ENCODE data around the gene KNSTRN. TPM values are rescaled to one million over a fixed set of nuclear protein-coding genes. Genes with fewer than 3 reads are reported as not detected.

Gene KNSTRN
- total and polyA plus RNA-seq, 2 donors (not counting 3 experiments of a cell fraction or from before 2014, with no cell fraction given), result 24.4 to 61.4 TPM

DNA sequence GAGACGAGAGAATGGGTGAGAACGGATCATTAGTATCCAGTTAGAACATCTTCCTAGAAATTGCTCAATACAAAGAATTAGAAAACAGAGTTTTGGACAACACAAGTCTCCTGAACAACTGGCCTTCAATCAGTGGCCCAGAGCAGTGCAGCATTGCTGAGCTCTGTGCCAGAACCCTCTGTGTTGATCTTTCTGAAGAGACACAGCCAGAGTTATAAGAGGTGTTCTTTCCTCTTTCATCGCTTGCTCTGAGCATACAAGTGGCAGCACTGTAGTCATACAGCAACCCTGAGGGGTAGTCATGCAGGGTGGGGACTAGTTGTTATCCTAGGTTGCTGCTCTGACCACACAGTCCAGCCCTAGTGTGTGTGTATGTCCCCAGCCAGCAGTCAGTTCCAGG lies 4.0 kb downstream of the KNSTRN start:
- dilution Hi-C loops (cut with MboI; ENCODE audit: extremely low pct_ligation_motif_present, low sequenced_read_pairs) (no loop called here), intact Hi-C loops (cut with micrococcal nuclease) (no loop called here)
- Histone ChIP-seq H3K27me3 (ENCODE audit: control insufficient read depth in 2 of 2, insufficient read depth in 2 of 2, low read length in 2 of 2) (no peaks in the 10 kb centered on the region), H2AFZ (ENCODE audit: low read depth, low read length) (no peak overlapping the region), H3K27ac (ENCODE audit: insufficient read depth, low read depth, low read length) (no peak overlapping the region), H3K9me1 (replicated peaks; ENCODE audit: control insufficient read depth, extremely low read depth, insufficient read depth, low read length) (no peaks in the 10 kb centered on the region), H3K4me2 (ENCODE audit: insufficient read depth, low read length) (no peak overlapping the region), H3K9ac (replicated peaks; ENCODE audit: extremely low read depth, insufficient read depth, low read length) (no peak overlapping the region), H3K4me1 (ENCODE audit: control insufficient read depth, extremely low read depth, insufficient read depth, low read length) (peaks cover 14% of the 10 kb centered on the region), H3K4me3 (replicated peaks in 1 of 3; ENCODE audit: insufficient read depth in 1 of 3, low read depth in 1 of 3, low read length in 3 of 3) (no peak overlapping the region), H3K9me3 (replicated peaks; ENCODE audit: control insufficient read depth, insufficient read depth, low read length) (no peaks in the 10 kb centered on the region), H3K79me2 (ENCODE audit: control insufficient read depth, insufficient read depth, low read length) (peaks cover 29% of the 10 kb centered on the region), H3K36me3 (ENCODE audit: control insufficient read depth in 2 of 2, extremely low read depth in 1 of 2, insufficient read depth in 2 of 2, low read length in 2 of 2) (peaks cover 15 to 21% of the 10 kb centered on the region in 2 experiments), H4K20me1 (replicated peaks; ENCODE audit: control insufficient read depth, extremely low read depth, insufficient read depth, low read length) (no peaks in the 10 kb centered on the region)
- no TSS peak for BruUV-seq (replicated peaks)
- TF ChIP-seq POLR2AphosphoS5 (IDR thresholded peaks at IDR 0.05; ENCODE audit: insufficient read depth, low read depth, low read length), result no peak
- TF ChIP-seq POLR2A (IDR thresholded peaks at IDR 0.05; ENCODE audit: low read depth, low read length), result no peak
- TF ChIP-seq JUN (IDR thresholded peaks at IDR 0.05; ENCODE audit: borderline replicate concordance, insufficient read depth, insufficient read length, low read depth), result no peak
- no peak for TF ChIP-seq MYC (IDR thresholded peaks at IDR 0.05; ENCODE audit: low read depth, low read length)
- TF ChIP-seq GATA2 (IDR thresholded peaks at IDR 0.05; ENCODE audit: insufficient read depth, insufficient read length, low read depth, low read length), result no peak
- no peak for TF ChIP-seq EZH2 (IDR thresholded peaks at IDR 0.05; ENCODE audit: borderline replicate concordance, low read depth, low read length, severe bottlenecking)
- TF ChIP-seq, protein P1, sequence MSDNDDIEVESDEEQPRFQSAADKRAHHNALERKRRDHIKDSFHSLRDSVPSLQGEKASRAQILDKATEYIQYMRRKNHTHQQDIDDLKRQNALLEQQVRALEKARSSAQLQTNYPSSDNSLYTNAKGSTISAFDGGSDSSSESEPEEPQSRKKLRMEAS (IDR thresholded peaks at IDR 0.05; ENCODE audit: insufficient read depth, insufficient read length), result no peak
- no peak for TF ChIP-seq FOS (IDR thresholded peaks at IDR 0.05; ENCODE audit: borderline replicate concordance, insufficient read depth, low read length)
- TF ChIP-seq, protein P2, sequence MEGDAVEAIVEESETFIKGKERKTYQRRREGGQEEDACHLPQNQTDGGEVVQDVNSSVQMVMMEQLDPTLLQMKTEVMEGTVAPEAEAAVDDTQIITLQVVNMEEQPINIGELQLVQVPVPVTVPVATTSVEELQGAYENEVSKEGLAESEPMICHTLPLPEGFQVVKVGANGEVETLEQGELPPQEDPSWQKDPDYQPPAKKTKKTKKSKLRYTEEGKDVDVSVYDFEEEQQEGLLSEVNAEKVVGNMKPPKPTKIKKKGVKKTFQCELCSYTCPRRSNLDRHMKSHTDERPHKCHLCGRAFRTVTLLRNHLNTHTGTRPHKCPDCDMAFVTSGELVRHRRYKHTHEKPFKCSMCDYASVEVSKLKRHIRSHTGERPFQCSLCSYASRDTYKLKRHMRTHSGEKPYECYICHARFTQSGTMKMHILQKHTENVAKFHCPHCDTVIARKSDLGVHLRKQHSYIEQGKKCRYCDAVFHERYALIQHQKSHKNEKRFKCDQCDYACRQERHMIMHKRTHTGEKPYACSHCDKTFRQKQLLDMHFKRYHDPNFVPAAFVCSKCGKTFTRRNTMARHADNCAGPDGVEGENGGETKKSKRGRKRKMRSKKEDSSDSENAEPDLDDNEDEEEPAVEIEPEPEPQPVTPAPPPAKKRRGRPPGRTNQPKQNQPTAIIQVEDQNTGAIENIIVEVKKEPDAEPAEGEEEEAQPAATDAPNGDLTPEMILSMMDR (IDR thresholded peaks at IDR 0.05; ENCODE audit: extremely low read depth in 1 of 2, insufficient read depth in 1 of 2, low read depth in 1 of 2, low read length in 2 of 2), result no peak
- no peak for FAIRE-seq
- DNase-seq (ENCODE audit: low read depth, low spot score), result no peak
- POLR2A ChIA-PET, result no interaction called here
- CTCF ChIA-PET, result interaction anchor here (1.6 kb wide), 1 partner anchor 11 kb away, joined by 4 read pairs; no protein-coding TSS in a partner anchor
